HepG2 (cell line): ENCODE data around the gene TMEM258. TPM values are rescaled to one million over a fixed set of nuclear protein-coding genes. Genes with fewer than 3 reads are reported as not detected.

Experiments used
- CHD4 ChIP-seq: fragments of 200-600 bp; sonication (generic); IDR thresholded peaks from 2 replicates; pipeline ENCODE4 v1.7.0; 2017; ENCODE audit warnings: mild to moderate bottlenecking, low read length, borderline replicate concordance
- EP300 ChIP-seq, 3 experiments: sonication (generic) in 1 of 3; formaldehyde crosslinking in 1 of 3; IDR thresholded peaks; 2 replicates each; pipeline versions ENCODE4 v1.5.1 to v1.6.1; 2011 to 2020; ENCODE audit warnings: low read depth in 2 of 3, low read length in 2 of 3, borderline replicate concordance in 1 of 3, improper control_type of control experiment in 1 of 3, mild to moderate bottlenecking in 1 of 3, missing genetic modification reagents in 1 of 3, moderate library complexity in 1 of 3
- ERF ChIP-seq: IDR thresholded peaks from 2 replicates; pipeline ENCODE4 v1.6.1; 2018; ENCODE audit warnings: missing biosample characterization, missing genetic modification reagents
- FOXC1 ChIP-seq: sonication (generic); formaldehyde crosslinking; IDR thresholded peaks from 2 replicates; pipeline ENCODE4 v1.8.0; 2022; ENCODE audit warnings: mild to moderate bottlenecking, missing genetic modification reagents, borderline replicate concordance
- GABPA ChIP-seq, 2 experiments: IDR thresholded peaks; 2 replicates each; pipeline ENCODE4 v1.6.1; 2011 to 2016; ENCODE audit warnings: low read depth in 2 of 2, low read length in 1 of 2, missing biosample characterization in 1 of 2, missing genetic modification characterization in 1 of 2
- HES4 ChIP-seq: sonication (generic); formaldehyde crosslinking; IDR thresholded peaks from 2 replicates; pipeline ENCODE4 v1.9.0; 2021; ENCODE audit warnings: mild to moderate bottlenecking, missing genetic modification reagents, borderline replicate concordance
- HNRNPUL1 ChIP-seq: fragments of 200-400 bp; formaldehyde crosslinking; IDR thresholded peaks from 2 replicates; pipeline ENCODE4 v1.6.1; 2017; ENCODE audit warnings: low read depth, mild to moderate bottlenecking, low read length, moderate library complexity
- NBN ChIP-seq: fragments of 450-650 bp; conservative IDR thresholded peaks from 2 replicates; pipeline ENCODE4 v1.6.1; 2017
- RAD51 ChIP-seq: fragments of 450-650 bp; IDR thresholded peaks from 2 replicates; pipeline ENCODE4 v1.6.1; 2016; ENCODE audit warnings: borderline replicate concordance
- SNAI1 ChIP-seq: sonication (generic); formaldehyde crosslinking; IDR thresholded peaks from 2 replicates; pipeline ENCODE4 v1.5.0; 2020; ENCODE audit warnings: mild to moderate bottlenecking, missing genetic modification reagents, borderline replicate concordance
- SRSF9 ChIP-seq: fragments of 200-400 bp; formaldehyde crosslinking; IDR thresholded peaks from 2 replicates; pipeline ENCODE4 v1.6.1; 2018; ENCODE audit warnings: borderline replicate concordance, mild to moderate bottlenecking, low read depth, low read length; ENCODE audit not compliant: insufficient read depth, poor library complexity, severe bottlenecking
- WIZ ChIP-seq: sonication (generic); formaldehyde crosslinking; IDR thresholded peaks from 2 replicates; pipeline ENCODE4 v1.5.1; 2020; ENCODE audit warnings: mild to moderate bottlenecking, missing genetic modification reagents
- ZNF17 ChIP-seq: sonication (generic); formaldehyde crosslinking; IDR thresholded peaks from 2 replicates; pipeline ENCODE4 v1.5.0; 2020; ENCODE audit warnings: mild to moderate bottlenecking, missing genetic modification reagents
- ZNF260 ChIP-seq: sonication (generic); formaldehyde crosslinking; IDR thresholded peaks from 2 replicates; pipeline ENCODE4 v1.4.0; 2020; ENCODE audit warnings: missing genetic modification reagents, low read depth, mild to moderate bottlenecking, borderline replicate concordance
- ZNF619 ChIP-seq: sonication (generic); formaldehyde crosslinking; IDR thresholded peaks from 2 replicates; pipeline ENCODE4 v1.4.0; 2020; ENCODE audit warnings: mild to moderate bottlenecking, missing genetic modification reagents
- ZSCAN12 ChIP-seq: sonication (generic); formaldehyde crosslinking; IDR thresholded peaks from 2 replicates; pipeline ENCODE4 v1.9.0; 2021; ENCODE audit warnings: mild to moderate bottlenecking, missing genetic modification reagents
- polyA plus RNA-seq, 8 experiments: library from polyadenylated mRNA; depleted of rRNA in 3 of 8; stranded (reverse) in 7 of 8; unstranded in 1 of 8; fragments of >200 nt; fragmentation: Illumina TruSeq in 4 of 8; extraction: Trizol in 4 of 8; gene quantifications; 2 replicates each; pipeline versions ENCODE4 v1.2.1 to v1.2.3, GENCODE V29; 2011 to 2016; ENCODE audit warnings: low read depth in 4 of 8, missing spikeins in 1 of 8, mixed read lengths in 1 of 8; ENCODE audit not compliant: insufficient read depth in 1 of 8
- total RNA-seq, 5 experiments: library from RNA; depleted of rRNA; stranded (reverse); fragments of >200 nt; fragmentation: Illumina TruSeq; extraction: Trizol; gene quantifications; 2 replicates each; pipeline ENCODE4 v1.2.3, GENCODE V29; 2016; ENCODE audit warnings: low read depth in 1 of 5
- TF ChIP-seq, protein P1 (sequence below): IDR thresholded peaks from 2 replicates; pipeline ENCODE4 v1.4.0; 2020; ENCODE audit warnings: mild to moderate bottlenecking, missing genetic modification reagents
- TF ChIP-seq, protein P2 (sequence below): sonication (generic); formaldehyde crosslinking; IDR thresholded peaks from 2 replicates; pipeline ENCODE4 v1.5.1; 2020; ENCODE audit warnings: mild to moderate bottlenecking, moderate library complexity, missing genetic modification reagents
- TF ChIP-seq, protein P3 (sequence below): sonication (generic); formaldehyde crosslinking; IDR thresholded peaks from 2 replicates; pipeline ENCODE4 v1.5.0; 2020; ENCODE audit warnings: mild to moderate bottlenecking, missing genetic modification reagents
- TF ChIP-seq, protein P4 (sequence below): IDR thresholded peaks from 2 replicates; pipeline ENCODE4 v1.6.1; 2016; ENCODE audit warnings: low read depth, control low read depth

TMEM258 gene
- total and polyA plus RNA-seq, 2 of the 13 experiments (the other 11 are each of a cell fraction or from before 2014, with no cell fraction given): 175 to 424 TPM

DNA sequence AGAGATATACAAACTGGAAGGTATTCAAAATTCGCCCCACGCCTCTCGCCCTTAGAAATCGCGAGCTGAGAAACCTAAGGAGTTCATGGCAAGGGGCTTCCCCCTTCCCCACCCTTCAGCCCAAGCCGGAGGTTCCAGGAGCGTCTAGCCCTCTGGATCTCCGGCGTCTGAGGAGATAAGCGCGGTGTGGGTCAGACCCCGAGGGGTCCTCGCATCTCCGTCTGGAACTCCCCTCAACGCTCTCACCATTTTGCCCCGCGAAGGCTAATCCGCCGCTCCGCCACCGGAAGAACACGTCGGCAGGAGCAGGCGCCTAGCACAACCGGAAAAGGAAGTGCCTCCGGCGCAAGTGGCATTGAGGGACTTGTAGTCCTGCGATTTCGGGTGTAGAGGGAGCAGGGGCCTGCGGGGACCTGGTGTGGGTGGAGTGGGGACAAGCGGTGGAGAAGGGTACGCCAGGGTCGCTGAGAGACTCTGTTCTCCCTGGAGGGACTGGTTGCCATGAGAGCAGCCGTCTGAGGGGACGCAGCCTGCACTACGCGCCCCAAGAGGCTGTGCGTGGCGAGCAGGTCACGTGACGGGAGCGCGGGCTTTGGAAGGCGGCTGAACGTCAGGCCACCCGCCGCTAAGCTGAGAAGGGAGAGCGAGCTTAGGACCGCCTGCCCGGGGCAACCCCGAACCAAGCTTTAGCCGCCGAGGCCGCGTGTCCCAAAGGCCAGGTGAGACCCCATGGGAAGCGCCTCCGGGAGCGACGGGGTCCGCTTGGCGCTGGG is at the start of gene TMEM258, which contains the start of gene FEN1 (continued):
- TF ChIP-seq, protein P1, sequence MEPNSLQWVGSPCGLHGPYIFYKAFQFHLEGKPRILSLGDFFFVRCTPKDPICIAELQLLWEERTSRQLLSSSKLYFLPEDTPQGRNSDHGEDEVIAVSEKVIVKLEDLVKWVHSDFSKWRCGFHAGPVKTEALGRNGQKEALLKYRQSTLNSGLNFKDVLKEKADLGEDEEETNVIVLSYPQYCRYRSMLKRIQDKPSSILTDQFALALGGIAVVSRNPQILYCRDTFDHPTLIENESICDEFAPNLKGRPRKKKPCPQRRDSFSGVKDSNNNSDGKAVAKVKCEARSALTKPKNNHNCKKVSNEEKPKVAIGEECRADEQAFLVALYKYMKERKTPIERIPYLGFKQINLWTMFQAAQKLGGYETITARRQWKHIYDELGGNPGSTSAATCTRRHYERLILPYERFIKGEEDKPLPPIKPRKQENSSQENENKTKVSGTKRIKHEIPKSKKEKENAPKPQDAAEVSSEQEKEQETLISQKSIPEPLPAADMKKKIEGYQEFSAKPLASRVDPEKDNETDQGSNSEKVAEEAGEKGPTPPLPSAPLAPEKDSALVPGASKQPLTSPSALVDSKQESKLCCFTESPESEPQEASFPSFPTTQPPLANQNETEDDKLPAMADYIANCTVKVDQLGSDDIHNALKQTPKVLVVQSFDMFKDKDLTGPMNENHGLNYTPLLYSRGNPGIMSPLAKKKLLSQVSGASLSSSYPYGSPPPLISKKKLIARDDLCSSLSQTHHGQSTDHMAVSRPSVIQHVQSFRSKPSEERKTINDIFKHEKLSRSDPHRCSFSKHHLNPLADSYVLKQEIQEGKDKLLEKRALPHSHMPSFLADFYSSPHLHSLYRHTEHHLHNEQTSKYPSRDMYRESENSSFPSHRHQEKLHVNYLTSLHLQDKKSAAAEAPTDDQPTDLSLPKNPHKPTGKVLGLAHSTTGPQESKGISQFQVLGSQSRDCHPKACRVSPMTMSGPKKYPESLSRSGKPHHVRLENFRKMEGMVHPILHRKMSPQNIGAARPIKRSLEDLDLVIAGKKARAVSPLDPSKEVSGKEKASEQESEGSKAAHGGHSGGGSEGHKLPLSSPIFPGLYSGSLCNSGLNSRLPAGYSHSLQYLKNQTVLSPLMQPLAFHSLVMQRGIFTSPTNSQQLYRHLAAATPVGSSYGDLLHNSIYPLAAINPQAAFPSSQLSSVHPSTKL: no peak; the same call in 1 of the 2 replicates
- TF ChIP-seq CHD4 (no peak), ZSCAN12 (CRISPR knock-in tag) (no peak), FOXC1 (CRISPR knock-in tag) (peak; percentile 71; the same call in 1 of the 2 replicates), ZNF619 (CRISPR knock-in tag) (peak; percentile 25; the same call in 1 of the 2 replicates), EP300 (IDR thresholded peaks at IDR 0.05; ENCODE audit: low read depth in 2 of 2, low read length in 2 of 2) (no peak), EP300 (CRISPR knock-in tag; IDR thresholded peaks at IDR 0.05; ENCODE audit: borderline replicate concordance) (0 out of 2 replicates have a peak, but pooled peaks have one; percentile 5), NBN (no peak), GABPA (IDR thresholded peaks at IDR 0.05; ENCODE audit: low read depth, low read length) (peak; percentile 88), GABPA (CRISPR knock-in tag; IDR thresholded peaks at IDR 0.05; ENCODE audit: low read depth) (peak; percentile 97), ZNF17 (CRISPR knock-in tag) (no peak), SNAI1 (0 out of 2 replicates have a peak, but pooled peaks have one; percentile 62), ZNF260 (CRISPR knock-in tag) (no peak), WIZ (CRISPR knock-in tag) (no peak), RAD51 (peak; percentile 98), HNRNPUL1 (no peak), ERF (CRISPR knock-in tag) (peak; percentile 54; the same call in 1 of the 2 replicates), HES4 (CRISPR knock-in tag) (no peak; the same call in 1 of the 2 replicates), SRSF9 (no peak)
- TF ChIP-seq, protein P2, sequence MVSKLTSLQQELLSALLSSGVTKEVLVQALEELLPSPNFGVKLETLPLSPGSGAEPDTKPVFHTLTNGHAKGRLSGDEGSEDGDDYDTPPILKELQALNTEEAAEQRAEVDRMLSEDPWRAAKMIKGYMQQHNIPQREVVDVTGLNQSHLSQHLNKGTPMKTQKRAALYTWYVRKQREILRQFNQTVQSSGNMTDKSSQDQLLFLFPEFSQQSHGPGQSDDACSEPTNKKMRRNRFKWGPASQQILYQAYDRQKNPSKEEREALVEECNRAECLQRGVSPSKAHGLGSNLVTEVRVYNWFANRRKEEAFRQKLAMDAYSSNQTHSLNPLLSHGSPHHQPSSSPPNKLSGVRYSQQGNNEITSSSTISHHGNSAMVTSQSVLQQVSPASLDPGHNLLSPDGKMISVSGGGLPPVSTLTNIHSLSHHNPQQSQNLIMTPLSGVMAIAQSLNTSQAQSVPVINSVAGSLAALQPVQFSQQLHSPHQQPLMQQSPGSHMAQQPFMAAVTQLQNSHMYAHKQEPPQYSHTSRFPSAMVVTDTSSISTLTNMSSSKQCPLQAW (CRISPR knock-in tag): peak; percentile 75
- TF ChIP-seq, protein P3, sequence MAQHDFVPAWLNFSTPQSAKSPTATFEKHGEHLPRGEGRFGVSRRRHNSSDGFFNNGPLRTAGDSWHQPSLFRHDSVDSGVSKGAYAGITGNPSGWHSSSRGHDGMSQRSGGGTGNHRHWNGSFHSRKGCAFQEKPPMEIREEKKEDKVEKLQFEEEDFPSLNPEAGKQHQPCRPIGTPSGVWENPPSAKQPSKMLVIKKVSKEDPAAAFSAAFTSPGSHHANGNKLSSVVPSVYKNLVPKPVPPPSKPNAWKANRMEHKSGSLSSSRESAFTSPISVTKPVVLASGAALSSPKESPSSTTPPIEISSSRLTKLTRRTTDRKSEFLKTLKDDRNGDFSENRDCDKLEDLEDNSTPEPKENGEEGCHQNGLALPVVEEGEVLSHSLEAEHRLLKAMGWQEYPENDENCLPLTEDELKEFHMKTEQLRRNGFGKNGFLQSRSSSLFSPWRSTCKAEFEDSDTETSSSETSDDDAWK: no peak
- TF ChIP-seq, protein P4, sequence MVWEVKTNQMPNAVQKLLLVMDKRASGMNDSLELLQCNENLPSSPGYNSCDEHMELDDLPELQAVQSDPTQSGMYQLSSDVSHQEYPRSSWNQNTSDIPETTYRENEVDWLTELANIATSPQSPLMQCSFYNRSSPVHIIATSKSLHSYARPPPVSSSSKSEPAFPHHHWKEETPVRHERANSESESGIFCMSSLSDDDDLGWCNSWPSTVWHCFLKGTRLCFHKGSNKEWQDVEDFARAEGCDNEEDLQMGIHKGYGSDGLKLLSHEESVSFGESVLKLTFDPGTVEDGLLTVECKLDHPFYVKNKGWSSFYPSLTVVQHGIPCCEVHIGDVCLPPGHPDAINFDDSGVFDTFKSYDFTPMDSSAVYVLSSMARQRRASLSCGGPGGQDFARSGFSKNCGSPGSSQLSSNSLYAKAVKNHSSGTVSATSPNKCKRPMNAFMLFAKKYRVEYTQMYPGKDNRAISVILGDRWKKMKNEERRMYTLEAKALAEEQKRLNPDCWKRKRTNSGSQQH (CRISPR knock-in tag): peak; percentile 60; the same call in 1 of the 2 replicates
